ENCODE results near the gene MACROD2.
"Not testable (repeated sequence)": the region's sequence is repeated elsewhere in the genome, so short reads cannot be mapped to it uniquely, and the experiment has no call there.

Gene MACROD2

GRCh38 chr20:15515691-15516090 lies 1520.4 kb downstream of the MACROD2 start:
- no peak for DNase-seq

- DNase-seq, result no peak
Measured at GRCh38 chr20:15520930-15521524, 1525.7 kb downstream of the MACROD2 start.

GRCh38 chr20:15523400-15523799 lies 1528.1 kb downstream of the MACROD2 start:
- no peak for DNase-seq

GRCh38 chr20:15528391-15529111 lies 1533.2 kb downstream of the MACROD2 start:
- no peak for DNase-seq

GRCh38 chr20:15535863-15536262 lies 1540.5 kb downstream of the MACROD2 start:
- no peak for DNase-seq

- DNase-seq, result not testable (repeated sequence)
Measured at GRCh38 chr20:15537200-15537599, 1541.9 kb downstream of the MACROD2 start.

GRCh38 chr20:15542655-15543054 lies 1547.3 kb downstream of the MACROD2 start:
- no peak for DNase-seq

- no peak for DNase-seq
Measured at GRCh38 chr20:15544742-15545141, 1549.4 kb downstream of the MACROD2 start.

GRCh38 chr20:15546525-15547023 lies 1551.3 kb downstream of the MACROD2 start:
- DNase-seq, result no peak

- no peak for DNase-seq
Measured at GRCh38 chr20:15547119-15547518, 1551.8 kb downstream of the MACROD2 start.

GRCh38 chr20:15550116-15550870 lies 1555.0 kb downstream of the MACROD2 start:
- no peak for DNase-seq

GRCh38 chr20:15555913-15556312 lies 1560.6 kb downstream of the MACROD2 start:
- DNase-seq, result no peak

GRCh38 chr20:15556869-15557268 lies 1561.6 kb downstream of the MACROD2 start:
- DNase-seq, result no peak

GRCh38 chr20:15561070-15561569 lies 1565.8 kb downstream of the MACROD2 start:
- DNase-seq, result no peak

GRCh38 chr20:15561707-15562404 lies 1566.5 kb downstream of the MACROD2 start:
- DNase-seq, result no peak

GRCh38 chr20:15563836-15564235 lies 1568.5 kb downstream of the MACROD2 start:
- DNase-seq, result no peak

GRCh38 chr20:15564981-15565380 lies 1569.7 kb downstream of the MACROD2 start:
- DNase-seq, result no peak

GRCh38 chr20:15565786-15566185 lies 1570.5 kb downstream of the MACROD2 start:
- no peak for DNase-seq

- no peak for DNase-seq
Measured at GRCh38 chr20:15567219-15567618, 1571.9 kb downstream of the MACROD2 start.

- no peak for DNase-seq
Measured at GRCh38 chr20:15570156-15570555, 1574.8 kb downstream of the MACROD2 start.

GRCh38 chr20:15571056-15571455 lies 1575.7 kb downstream of the MACROD2 start:
- DNase-seq, result no peak

GRCh38 chr20:15575255-15575654 lies 1579.9 kb downstream of the MACROD2 start:
- no peak for DNase-seq

- no peak for DNase-seq
Measured at GRCh38 chr20:15576411-15576810, 1581.1 kb downstream of the MACROD2 start.
